DMS53 (cell line): ENCODE data around the gene CNOT6L.

Experiments
- DNase-seq: peaks from one replicate; lab custom pipeline; 2025; lab: John Stamatoyannopoulos, UW

Gene CNOT6L

DNA sequence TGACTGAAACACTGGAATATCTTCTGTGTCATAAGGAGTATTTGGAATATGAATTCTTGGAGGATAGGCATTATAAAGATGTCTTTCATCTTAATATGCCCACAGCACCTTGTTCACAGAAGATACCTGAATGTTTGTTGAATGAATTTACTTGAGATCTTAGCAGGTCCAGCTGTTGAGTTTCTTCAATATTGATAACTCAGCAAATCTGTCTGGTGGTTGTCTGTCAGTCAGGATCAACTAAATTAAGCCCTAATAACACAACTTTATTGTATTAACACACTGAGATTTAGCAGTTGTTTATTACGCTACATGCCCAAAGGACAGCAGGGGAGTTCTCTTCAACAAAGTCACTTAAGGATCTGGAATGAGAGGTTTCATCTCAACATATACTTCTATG, 106.5 kb downstream of the CNOT6L start:
- DNase-seq = no peak

- DNase-seq = peak; percentile 58
Measured at GRCh38 chr4:77711469-77711868, 107.7 kb downstream of the CNOT6L start.

DNA sequence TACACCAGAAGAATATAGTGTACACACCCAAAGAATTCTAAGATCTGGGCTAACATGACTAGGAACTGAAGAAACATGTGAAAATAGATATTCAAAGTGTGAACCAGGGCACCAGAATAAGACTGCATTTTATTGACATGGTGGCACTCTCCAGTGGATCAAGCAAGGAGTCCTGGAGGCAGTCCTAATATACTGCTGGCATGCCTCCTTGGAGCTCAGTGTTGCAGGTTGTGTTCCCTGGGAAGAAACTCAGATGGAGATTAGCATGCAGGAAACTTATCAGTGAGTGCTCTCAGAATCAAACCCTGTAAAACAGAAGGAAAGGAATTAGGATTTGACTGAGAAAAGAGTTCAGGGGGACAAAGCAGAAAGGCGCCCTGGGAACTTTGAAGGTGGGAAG, 108.5 kb downstream of the CNOT6L start:
- no peak for DNase-seq

DNA sequence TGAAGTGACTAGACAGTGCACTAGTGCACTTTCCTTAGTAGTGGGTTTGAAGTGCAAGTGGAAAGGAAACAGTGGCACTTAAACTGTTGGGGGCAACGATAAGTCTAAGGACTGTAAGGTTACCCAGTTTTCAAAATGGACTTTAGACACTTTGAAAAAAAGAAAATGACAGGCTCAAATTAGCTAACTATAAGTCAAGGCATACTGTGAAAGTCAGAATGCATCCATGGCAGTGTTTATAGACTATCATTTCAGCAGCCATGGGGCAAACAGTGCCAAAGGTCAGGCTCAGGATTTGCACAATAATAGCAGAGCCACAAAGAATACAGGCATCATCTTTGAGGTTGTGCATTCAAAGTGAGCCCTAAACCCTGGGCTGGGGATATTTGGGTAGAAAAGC, 109.1 kb downstream of the CNOT6L start:
- DNase-seq = no peak

DNA sequence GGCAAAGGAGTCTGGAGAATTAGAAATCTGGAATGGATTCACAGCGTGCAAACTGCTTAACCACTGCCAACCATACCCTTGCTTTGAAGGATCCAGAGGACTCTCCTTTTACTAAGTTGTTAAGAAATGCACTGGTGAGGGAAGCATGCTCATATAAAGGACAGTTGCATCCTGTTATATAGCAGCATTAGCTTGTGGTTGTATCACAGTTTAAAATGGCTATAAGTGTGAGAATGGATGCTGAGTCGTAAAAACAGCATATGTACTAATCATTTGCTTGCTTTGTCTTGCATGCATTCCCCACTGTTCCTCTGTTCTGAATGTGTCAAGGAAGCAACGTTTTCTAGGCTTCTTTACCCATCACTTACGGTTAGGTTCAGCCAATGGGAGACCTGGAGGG, 112.5 kb downstream of the CNOT6L start:
- no peak for DNase-seq

GRCh38 chr4:77703666-77704065, 115.5 kb downstream of the CNOT6L start:
- no peak for DNase-seq

DNA sequence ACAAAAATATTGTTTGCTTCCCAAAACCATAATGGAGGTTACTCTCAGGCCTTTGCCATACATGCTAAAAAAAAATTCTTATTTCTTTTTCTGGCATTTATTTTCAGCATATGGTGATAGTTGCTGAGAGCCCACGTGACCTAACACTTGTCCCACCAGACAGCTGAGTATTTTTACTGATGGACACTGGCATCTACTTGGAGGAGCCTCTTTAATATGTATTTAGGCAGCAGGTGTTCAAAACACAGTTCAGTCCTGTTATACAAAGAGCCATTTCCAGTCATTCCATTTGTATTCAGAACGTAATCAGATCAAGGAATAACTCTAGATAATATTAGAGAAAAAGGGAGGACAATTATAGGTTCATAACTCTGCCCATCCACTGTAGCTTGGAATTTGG, 118.0 kb downstream of the CNOT6L start:
- no peak for DNase-seq

DNA sequence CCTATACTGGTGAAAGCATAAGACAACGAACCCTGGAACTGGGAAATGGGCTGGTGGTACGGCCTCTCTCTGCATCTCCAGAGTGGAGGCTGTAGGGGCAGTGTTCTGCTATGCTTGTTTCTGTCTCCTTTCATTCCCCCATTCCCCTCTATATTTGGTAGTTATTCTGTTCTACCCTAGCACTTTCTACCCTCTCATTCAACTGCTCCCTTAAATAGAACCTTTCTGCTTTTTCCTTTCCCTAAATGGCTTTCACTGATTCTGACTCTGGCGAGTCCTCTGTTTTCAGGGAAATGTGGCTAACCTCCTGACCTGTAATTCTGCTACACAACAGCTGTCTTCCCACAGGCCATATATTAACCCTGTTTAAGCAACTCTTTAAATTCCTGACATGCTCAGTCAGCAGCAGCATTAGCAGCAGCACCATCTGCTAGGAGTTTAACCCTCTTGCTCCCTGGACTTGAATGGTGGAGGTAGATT, 119.4 kb downstream of the CNOT6L start:
- peak; percentile 66 for DNase-seq

GRCh38 chr4:77697860-77698590, 121.1 kb downstream of the CNOT6L start:
- DNase-seq = peak; percentile 91

DNA sequence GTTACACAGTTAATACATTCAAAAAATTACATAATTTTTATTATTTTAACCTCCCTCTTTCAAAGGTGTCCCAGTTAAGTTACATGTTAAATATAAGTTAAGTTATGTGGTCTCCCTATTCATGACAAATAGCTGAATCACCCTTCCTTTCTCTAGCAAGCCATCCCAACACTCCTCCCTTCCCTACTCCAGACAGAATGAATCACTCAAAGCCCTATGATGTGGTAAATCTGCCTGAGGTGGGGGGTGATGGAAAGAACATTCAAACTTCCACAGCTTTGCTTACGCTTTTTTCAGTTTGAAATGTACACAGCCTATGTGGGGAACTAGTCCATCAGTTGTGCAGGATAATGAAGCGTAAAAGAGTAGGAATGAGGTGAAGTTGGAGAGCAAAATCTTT, 123.4 kb downstream of the CNOT6L start:
- DNase-seq = peak; percentile 48

DNA sequence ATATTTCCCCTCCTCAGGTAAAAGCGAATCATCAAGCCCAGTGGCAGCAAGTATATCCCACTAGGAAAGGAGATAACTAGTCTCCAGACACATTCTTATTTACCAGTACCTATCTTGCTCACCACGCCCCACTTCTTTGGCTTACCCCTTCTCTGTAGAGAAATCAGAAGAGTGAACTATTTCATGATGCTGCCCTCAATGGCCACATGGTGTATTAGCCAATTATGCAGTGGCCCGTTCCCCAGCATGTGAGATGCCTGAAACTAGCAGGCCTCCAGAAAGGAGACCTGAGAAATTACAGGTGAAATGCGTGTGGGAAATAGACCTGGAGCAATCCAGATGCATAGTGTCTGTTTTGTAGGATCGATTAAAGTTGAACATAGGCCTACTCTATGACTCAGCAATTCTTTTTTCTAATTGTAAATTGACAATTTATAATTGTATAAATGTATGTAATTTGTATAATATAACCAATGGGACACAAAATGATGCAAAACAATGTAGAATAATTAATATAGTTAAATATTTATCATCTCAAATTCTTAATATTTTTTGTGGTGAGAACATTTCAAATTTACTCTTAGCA, 126.2 kb downstream of the CNOT6L start:
- DNase-seq = no peak

- no peak for DNase-seq
Measured at GRCh38 chr4:77681792-77682191, 137.4 kb downstream of the CNOT6L start.

DNA sequence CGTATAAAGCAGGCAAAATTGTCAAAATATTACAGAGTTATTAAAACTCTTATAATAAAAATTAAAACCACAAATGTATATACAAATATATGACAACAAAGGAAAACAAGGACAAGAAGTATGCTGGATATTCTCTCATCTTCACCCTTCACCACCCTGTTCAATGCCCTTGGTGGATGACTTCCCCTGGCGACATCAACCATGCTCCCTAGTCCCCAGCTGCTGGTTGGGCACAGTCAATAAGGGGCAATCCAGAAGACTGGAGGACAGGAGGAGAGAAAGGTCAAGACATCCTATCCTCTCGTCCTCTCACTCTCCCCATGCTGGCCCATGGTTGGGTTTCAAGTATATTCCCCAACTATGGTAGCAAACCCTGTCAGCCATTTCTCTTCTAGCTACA, 142.3 kb downstream of the CNOT6L start:
- no peak for DNase-seq

DNA sequence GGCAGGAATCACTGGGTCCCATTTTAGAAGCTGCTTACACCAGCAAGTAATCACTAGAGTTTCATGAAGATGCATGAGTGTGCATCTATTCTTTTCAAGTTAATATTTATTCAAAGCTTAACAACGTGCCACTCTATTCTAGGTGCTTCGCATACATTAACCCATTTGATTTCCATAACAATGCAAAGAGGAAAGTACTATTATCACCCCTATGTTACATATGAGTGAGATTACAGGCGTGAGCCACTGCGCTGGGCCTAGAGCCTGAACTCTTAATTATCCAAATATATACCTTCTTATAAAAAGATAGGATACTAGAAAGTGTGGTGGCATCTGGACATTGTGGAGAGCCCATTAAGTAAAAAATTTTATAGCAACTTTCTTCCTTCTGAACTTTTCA, 148.1 kb downstream of the CNOT6L start:
- DNase-seq = peak; percentile 15

DNA sequence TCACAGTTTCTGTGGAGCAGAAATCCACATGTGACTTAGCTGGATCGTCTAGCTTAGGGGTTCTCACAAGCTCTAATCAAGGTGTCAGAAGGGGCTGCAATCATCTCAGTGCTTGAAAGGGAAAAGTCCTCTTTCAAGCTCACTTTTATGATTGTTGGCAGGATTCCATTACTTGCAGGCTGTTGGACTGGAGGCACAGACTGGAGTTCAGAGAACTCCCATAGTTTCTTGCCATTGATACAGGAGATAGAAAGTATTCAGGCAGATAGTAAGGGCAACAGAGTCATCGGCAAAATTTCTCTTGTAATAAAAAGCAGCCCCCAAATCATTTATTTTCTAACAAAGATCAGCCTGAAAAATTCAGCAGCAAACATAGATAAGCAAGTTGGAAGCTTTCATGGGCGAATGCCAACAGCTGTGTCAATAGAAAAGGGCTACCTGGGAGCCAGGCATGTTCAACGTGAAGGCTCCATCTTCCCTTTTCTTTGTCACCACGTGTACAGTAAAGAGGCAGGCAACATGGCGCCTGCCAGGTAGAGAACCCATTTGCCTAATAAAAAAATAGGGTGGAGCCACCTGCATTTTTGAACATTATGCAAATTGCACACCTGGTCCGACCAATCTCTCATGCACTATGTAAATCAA, 149.1 kb downstream of the CNOT6L start:
- DNase-seq = peak; percentile 84

DNA sequence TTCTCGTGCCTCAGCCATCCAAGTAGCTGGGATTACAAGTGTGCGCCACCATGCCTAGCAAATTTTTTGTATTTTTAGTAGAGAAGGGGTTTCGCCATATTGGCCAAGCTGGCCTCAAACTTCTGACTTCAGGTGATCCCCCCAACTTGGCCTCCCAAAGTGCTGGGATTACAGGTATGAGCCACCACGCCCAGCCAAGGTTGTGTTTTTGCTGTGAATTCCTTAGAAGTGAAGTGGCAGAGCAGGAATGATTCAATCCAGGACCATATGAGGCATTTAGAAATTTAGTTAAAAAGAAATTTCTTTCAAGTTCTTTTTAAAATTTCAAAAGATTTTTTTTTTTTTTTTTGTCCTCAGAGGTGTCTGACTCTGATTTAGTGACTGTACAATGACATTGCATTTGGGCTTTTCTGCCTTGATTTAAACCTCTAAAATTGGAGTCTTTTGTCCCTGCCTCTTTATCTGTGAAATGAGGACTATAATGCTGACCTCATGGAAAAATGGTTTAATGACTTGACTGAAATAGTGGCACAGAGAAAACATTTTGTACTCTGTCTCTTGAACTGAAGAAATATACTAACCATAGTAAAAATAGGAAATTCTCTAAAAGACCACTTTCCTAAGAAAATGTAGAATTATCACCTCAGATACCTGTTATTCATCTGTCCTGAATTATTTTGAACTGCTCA, 153.6 kb downstream of the CNOT6L start:
- DNase-seq = no peak
